SJCRH30 (cell line): ENCODE results near the gene NPM1. TPM values are rescaled to one million over a fixed set of nuclear protein-coding genes. Genes with fewer than 3 reads are reported as not detected.

Experiments used
- DNase-seq, 2 experiments: peaks; one replicate each; pipeline ENCODE4 v3.0.0-alpha.2; 2015 to 2020
- H3K27ac ChIP-seq: fragments of 250-450 bp; sonication (Bioruptor Pico); 2 replicates; pipeline ENCODE4 v1.5.1; 2020; ENCODE audit warnings: mild to moderate bottlenecking, moderate library complexity
- H3K27me3 ChIP-seq: fragments of 250-450 bp; sonication (Bioruptor Pico); 2 replicates; pipeline ENCODE4 v1.5.1; 2020; ENCODE audit warnings: mild to moderate bottlenecking, moderate library complexity
- H3K36me3 ChIP-seq: fragments of 250-450 bp; sonication (Bioruptor Pico); 2 replicates; pipeline ENCODE4 v1.5.1; 2020; ENCODE audit warnings: mild to moderate bottlenecking, moderate library complexity
- H3K4me1 ChIP-seq: fragments of 250-450 bp; sonication (Bioruptor Pico); 2 replicates; pipeline ENCODE4 v1.5.1; 2020; ENCODE audit warnings: mild to moderate bottlenecking, moderate library complexity
- H3K4me3 ChIP-seq: fragments of 250-450 bp; sonication (Bioruptor Pico); 2 replicates; pipeline ENCODE4 v1.5.1; 2020; ENCODE audit warnings: mild to moderate bottlenecking, moderate library complexity
- H3K9me3 ChIP-seq: fragments of 250-450 bp; sonication (Bioruptor Pico); replicated peaks from 2 replicates; pipeline ENCODE4 v1.5.1; 2020; ENCODE audit warnings: mild to moderate bottlenecking, moderate library complexity
- total RNA-seq: library from RNA; depleted of rRNA; stranded (reverse); fragments of >200 nt; shearing (Covaris generic); gene quantifications from 2 replicates; pipeline ENCODE4 v1.2.3, GENCODE V29; 2014

Gene NPM1
- total RNA-seq, 1 experiment from 2014 or later = 3,269 TPM

DNA sequence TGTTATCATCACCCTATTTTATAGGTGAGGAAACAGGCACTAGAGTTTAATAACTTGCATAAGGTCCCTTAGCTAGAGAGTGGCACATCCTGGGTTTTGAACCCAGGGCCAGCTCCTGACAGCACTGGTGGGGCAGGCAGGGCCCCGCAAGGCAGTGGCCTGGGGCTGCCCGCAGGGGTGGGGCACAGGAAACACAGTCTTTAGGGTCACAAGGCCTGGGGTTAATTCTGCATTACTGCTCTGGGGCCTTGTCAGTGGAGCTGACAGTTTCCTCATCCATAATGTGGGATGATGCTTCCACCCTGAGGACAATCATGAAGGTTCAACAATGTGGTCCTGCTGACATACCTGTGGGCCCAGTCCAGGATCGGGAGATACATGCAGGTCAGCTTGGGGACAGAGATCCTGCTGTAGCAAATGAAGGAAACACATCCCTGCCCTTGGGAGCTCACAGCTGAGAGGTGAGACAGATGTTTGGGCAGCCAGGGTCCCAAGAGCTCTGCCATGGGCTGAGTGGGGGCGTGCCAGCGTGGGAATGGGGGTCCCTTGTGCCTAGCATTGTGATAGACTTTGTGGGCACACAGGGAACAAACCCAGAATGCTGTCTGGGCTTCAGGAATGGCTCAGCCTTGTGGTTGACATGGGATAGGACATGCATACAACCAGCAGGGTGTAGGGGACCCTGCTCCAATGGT, 46.5 kb downstream of the NPM1 start:
- no peak overlapping the region for H3K27ac ChIP-seq
- no peak for DNase-seq
- no peaks in the 10 kb centered on the region for H3K9me3 ChIP-seq

DNA sequence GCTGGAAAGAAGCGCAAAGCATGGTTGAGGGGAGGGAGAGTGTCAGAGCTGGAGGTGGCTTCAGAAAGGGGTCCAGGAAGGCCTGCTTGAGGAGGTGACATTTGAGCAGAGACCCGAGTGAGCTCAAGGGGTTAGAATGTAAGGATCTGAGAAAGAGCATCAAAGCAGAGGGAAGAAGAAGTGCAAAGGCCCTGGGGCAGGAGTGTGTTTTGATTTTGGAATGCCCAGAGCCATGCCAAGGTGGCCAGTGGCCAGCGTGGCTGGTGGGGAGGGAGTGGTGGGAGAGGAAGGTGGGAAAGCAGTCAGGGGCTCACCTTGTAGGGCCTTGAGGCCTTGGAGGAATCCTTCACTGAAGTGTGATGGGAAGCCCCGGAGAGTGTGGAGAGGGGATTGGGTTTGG, 47.2 kb downstream of the NPM1 start:
- DNase-seq = no peak
- Histone ChIP-seq H3K9me3 (no peaks in the 10 kb centered on the region), H3K27me3 (no peaks in the 10 kb centered on the region), H3K4me1 (peaks cover 8% of the 10 kb centered on the region; the same call in 1 of the 2 replicates), H3K36me3 (no peaks in the 10 kb centered on the region), H3K4me3 (no peak overlapping the region), H3K27ac (no peak overlapping the region)

More for the DNA sequence above, 46.5 kb downstream of the NPM1 start:
- Histone ChIP-seq H3K4me3 (no peak overlapping the region), H3K4me1 (peaks cover 8% of the 10 kb centered on the region; the same call in 1 of the 2 replicates), H3K36me3 (no peaks in the 10 kb centered on the region), H3K27me3 (no peaks in the 10 kb centered on the region)

DNA sequence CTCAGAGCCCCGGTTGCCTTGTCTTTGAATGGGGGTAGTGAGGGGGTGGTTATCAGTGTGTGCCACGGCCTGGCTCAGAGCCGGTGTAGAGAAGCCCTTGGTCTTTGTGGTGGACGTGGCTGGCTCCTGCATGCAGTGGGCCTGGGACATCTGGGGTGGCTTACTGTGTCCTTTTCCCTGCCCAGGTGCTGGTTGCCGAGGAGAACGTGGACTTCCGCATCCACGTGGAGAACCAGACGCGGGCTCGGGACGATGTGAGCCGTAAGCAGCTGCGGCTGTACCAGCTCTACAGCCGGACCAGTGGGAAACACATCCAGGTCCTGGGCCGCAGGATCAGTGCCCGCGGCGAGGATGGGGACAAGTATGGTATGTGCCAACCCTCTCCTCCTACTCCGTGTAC, 48.3 kb downstream of the NPM1 start:
- H3K36me3 ChIP-seq = no peaks in the 10 kb centered on the region
- no peaks in the 10 kb centered on the region for H3K9me3 ChIP-seq
- H3K4me3 ChIP-seq = no peak overlapping the region
- H3K27ac ChIP-seq = no peak overlapping the region
- DNase-seq = no peak
- H3K4me1 ChIP-seq = peaks cover 8% of the 10 kb centered on the region; the same call in 1 of the 2 replicates
- no peaks in the 10 kb centered on the region for H3K27me3 ChIP-seq

DNA sequence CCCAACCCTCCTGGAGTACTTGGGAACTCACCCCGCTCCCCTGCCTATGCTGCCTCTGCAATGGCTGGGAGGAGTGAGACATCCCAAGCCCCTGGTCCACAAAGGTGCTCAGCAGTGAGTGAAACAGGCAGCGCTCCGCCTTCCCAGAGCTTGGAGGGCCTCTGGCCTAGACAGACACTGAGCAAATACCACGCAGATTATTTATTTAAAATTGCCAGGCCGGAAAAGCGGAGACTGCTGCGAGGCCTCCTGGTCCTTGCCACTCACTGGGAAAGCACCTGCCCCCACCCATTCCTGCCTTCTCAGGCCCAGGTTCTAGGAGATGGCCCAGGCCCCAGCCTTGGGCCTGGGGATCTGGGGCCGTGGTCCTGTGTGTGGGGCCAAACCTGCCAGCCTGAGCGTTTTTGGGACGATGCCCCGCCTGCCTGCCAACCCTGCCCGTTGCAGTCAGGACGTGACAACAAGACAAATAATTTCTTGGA, 49.2 kb downstream of the NPM1 start:
- H3K36me3 ChIP-seq = no peaks in the 10 kb centered on the region
- H3K4me1 ChIP-seq = peaks cover 8% of the 10 kb centered on the region; the same call in 1 of the 2 replicates
- H3K27ac ChIP-seq = peak overlapping the region; percentile 76
- peak in 1 of 2 experiments; percentile 40 for DNase-seq
- H3K27me3 ChIP-seq = no peaks in the 10 kb centered on the region
- H3K4me3 ChIP-seq = peak overlapping the region; percentile 25
- no peaks in the 10 kb centered on the region for H3K9me3 ChIP-seq

DNA sequence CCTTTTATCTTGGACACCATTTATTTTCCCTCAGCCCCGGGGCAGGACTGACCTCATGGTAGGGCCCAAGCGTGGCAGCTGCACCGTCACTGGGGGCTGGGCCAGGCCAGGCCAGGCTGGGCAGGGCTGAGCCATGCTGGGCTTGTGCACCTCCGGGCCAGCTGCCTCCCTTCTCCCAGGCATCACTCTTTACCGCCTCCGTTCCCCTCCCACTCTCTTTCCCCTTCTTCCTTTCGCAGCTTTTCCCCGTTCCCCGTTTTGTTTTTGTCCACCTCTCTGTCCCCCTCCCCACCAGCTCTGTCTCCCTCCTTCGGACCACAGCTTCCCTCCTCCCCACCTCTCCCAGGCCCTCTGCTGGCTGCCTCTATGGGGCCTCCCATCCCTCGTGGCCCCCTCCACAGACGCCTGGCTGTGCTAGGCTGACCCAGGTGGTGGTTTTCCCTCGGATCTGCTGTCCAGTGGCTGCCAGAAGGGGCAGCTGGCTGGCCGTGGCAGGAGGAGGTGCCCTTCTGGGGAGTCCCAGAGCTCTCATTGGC, 49.7 kb downstream of the NPM1 start:
- Histone ChIP-seq H3K36me3 (no peaks in the 10 kb centered on the region), H3K27me3 (no peaks in the 10 kb centered on the region), H3K4me3 (peak overlapping the region; percentile 25), H3K9me3 (no peaks in the 10 kb centered on the region), H3K27ac (peak overlapping the region; percentile 76), H3K4me1 (peaks cover 8% of the 10 kb centered on the region; the same call in 1 of the 2 replicates)
- peak; percentile 84 to 85 for DNase-seq

DNA sequence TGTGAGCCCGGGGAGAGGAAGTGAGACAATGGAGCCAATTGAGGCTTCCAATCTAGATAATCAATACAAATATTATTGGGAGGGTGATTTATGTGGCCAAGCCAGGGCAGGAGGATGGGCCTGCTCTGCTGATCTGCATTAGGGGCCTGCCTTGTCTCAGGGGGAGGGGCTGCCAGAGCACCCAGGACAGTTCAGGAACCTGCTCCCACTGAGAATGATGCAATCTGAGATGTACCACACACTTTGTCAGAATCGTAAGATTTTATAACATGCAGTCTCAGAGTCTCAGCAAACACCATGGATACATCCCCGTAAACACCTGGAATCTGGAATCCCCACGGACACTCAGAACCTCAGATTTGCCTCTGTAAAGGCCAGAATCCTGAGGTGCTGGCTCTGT, 51.1 kb downstream of the NPM1 start:
- Histone ChIP-seq H3K36me3 (no peaks in the 10 kb centered on the region), H3K9me3 (no peaks in the 10 kb centered on the region)

DNA sequence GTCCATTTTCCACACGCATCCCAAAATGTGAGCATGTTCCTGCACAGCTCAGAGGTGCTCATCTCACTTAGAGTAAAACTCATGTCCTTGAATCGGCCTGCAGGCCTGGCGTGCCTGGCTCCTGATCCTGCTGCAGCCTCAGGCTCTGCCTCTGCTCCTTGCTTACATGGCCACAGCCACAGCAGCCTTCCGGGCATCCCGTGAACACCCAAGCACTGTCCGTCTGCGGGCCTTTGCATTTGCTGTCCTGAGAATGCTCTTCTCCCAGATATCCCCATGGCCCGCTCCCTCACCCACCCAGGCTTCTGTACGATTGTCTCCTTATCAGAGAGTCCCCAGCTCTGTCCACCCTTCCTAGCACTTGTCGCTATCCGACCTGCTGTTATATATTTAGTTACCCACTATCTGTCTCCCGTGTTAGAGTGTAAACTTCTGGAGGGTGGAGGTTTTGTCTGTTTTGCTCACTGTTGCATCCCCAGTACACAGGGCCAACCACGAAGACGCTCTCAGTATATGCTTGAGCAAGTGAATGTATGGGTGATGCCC, 53.7 kb downstream of the NPM1 start:
- H3K4me1 ChIP-seq = peaks cover 8% of the 10 kb centered on the region; the same call in 1 of the 2 replicates
- H3K9me3 ChIP-seq = no peaks in the 10 kb centered on the region
- no peaks in the 10 kb centered on the region for H3K36me3 ChIP-seq
- DNase-seq = no peak
- H3K27ac ChIP-seq = no peak overlapping the region
- no peaks in the 10 kb centered on the region for H3K27me3 ChIP-seq
- H3K4me3 ChIP-seq = no peak overlapping the region

More for the DNA sequence above, 51.1 kb downstream of the NPM1 start:
- Histone ChIP-seq H3K27ac (no peak overlapping the region), H3K4me3 (no peak overlapping the region), H3K27me3 (no peaks in the 10 kb centered on the region), H3K4me1 (peaks cover 8% of the 10 kb centered on the region; the same call in 1 of the 2 replicates)
- DNase-seq = no peak

DNA sequence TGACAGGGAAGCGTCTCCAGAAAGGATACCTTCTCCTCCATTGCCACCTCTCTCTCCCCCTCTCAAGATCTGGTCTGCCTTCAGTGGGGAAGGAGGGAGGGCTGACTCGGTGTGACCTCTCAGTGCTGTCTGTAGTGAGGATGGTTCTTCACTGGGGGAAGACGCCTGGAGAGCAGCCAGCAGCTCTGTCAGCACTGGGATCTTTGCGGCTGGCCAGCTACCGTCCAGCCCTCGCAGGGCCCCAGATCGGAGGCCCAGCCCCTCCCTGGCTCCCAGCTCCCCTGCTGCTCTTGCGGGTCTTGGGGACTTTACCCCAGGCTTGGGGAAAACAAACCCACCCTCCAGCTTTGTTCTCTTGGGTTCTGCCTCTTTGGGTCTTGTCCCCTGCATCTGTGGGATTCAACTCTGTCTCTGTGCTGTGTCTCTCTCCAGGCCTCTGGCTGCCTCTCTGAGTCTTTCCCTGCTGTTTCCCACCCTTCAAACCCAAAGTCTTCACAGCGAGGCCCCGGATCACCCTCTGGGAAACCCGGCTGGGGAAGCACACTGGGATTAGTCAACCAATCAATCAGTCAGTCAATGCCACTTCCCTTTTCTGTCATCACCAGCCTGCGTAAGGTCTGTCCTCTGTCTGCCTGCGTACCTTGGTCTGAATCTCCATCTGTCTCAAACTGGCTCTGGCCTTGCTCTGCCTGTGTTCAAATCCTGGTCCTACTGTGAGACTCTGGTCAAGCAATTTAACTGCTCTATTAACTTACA, 54.8 kb downstream of the NPM1 start:
- Histone ChIP-seq H3K9me3 (no peaks in the 10 kb centered on the region), H3K4me3 (no peak overlapping the region), H3K27ac (no peak overlapping the region), H3K27me3 (no peaks in the 10 kb centered on the region), H3K4me1 (no peaks in the 10 kb centered on the region), H3K36me3 (no peaks in the 10 kb centered on the region)
- no peak for DNase-seq

DNA sequence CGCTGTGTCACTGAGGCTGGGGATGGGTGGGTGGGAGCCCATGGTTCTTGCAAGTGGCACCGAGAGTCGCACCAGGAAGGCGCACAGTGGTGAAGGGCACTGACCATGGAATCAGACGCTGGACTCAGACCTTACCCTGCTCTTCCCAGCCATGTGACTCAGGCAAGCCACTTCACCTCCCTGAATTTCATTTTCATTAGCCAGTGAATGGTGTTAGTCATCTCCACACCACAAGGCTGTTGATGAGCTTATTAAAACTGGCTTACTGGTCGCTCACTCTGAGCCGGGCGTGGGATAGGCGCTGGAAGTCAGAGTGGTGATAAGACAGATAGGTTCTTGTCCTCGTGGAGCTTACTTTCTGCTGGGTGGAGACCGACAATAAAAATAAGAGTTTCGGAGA, 56.9 kb downstream of the NPM1 start:
- no peaks in the 10 kb centered on the region for H3K9me3 ChIP-seq
- no peak overlapping the region for H3K4me3 ChIP-seq
- H3K27me3 ChIP-seq = no peaks in the 10 kb centered on the region
- H3K36me3 ChIP-seq = no peaks in the 10 kb centered on the region
- H3K27ac ChIP-seq = no peak overlapping the region
- no peak for DNase-seq
- H3K4me1 ChIP-seq = no peaks in the 10 kb centered on the region

DNA sequence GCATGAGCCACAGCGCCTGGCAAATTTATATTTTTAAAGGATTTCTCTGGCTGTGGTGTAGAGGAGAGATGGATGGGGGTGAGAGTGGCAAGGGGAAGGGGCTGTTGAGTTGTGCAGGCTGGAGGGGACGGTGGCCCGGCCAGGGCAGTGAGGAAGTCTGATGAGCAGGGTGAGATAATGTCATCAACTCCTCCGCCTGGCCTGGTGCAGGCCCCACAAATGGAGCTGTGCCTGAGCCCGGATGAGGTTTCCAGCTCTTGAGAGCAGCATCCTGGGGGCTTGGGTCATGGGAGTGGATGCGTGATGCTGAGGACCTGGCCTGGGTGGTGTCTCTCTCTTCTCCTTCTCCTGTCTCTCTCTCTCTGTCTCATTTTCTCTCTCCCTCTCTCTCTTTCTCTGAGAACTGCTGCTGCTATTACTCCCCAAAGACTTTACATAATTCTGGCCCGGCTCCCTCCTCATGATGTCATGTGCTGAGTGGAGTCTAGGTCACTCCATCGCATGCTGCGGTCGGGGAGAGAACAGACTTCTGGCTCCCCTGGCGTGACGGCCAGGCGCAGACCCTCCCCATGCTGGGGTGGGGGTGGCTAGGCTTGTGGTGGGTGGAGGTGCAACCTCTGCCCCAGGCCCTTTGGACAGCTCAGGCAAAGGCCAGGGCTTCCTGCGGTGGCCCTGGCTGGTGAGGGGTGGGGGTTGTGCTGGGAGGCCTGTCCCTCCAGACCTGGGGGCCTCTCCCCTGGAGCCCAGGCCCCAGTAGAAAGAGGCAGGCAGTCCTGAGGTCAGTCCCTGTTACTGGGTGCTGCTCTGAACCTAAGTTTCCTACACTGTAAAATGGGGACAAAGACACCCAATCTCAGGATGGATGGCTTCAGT, 58.2 kb downstream of the NPM1 start:
- H3K27ac ChIP-seq = no peak overlapping the region

DNA sequence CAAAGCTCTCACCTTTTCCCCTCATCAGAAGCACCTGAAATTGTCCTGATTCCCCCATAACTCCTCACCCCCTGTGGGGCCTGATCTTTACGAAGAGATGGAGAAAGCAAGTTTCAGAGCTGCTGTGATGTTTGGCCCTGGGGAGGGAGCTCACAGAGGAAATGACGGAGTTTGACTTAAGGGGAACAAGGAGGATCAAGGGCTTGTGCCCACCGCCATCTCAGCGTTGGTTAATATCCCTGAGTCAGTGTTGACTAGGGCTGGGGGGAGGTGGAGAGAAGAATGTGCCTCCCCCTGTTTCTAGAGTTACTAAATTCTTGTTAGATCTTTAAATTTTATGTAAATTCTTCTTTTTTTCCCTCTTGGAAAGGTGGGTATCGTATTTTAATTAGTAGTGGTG, 59.6 kb downstream of the NPM1 start:
- DNase-seq = no peak
- H3K4me3 ChIP-seq = no peak overlapping the region
- no peaks in the 10 kb centered on the region for H3K27me3 ChIP-seq
- H3K9me3 ChIP-seq = no peaks in the 10 kb centered on the region
- no peaks in the 10 kb centered on the region for H3K4me1 ChIP-seq
- no peaks in the 10 kb centered on the region for H3K36me3 ChIP-seq
- no peak overlapping the region for H3K27ac ChIP-seq

More for the DNA sequence above, 58.2 kb downstream of the NPM1 start:
- Histone ChIP-seq H3K9me3 (no peaks in the 10 kb centered on the region), H3K4me1 (no peaks in the 10 kb centered on the region), H3K36me3 (no peaks in the 10 kb centered on the region), H3K27me3 (no peaks in the 10 kb centered on the region), H3K4me3 (no peak overlapping the region)
- DNase-seq = no peak

DNA sequence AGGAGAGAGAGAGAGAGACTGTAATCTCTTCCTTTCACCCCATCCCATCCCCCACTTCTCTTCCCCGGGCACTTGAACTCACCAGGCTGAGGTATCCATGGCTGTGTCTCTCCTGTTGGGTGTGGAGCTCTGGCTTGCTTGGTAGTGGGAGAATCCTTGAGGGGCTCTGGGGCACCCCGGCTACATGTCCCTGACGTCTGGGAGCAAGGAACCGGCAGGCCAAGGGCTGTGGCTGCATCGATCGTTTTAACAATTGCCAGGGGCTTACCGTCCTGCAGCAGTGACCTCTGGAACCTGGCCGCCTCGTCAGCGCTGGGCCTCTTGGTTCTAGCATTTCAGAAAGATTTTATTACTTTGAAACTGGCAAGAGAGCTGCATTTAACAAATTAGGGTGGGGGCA, 61.8 kb downstream of the NPM1 start:
- no peak for DNase-seq
- no peaks in the 10 kb centered on the region for H3K9me3 ChIP-seq
- no peaks in the 10 kb centered on the region for H3K27me3 ChIP-seq
- no peaks in the 10 kb centered on the region for H3K4me1 ChIP-seq
- no peaks in the 10 kb centered on the region for H3K36me3 ChIP-seq
- no peak overlapping the region for H3K4me3 ChIP-seq
- no peak overlapping the region for H3K27ac ChIP-seq

DNA sequence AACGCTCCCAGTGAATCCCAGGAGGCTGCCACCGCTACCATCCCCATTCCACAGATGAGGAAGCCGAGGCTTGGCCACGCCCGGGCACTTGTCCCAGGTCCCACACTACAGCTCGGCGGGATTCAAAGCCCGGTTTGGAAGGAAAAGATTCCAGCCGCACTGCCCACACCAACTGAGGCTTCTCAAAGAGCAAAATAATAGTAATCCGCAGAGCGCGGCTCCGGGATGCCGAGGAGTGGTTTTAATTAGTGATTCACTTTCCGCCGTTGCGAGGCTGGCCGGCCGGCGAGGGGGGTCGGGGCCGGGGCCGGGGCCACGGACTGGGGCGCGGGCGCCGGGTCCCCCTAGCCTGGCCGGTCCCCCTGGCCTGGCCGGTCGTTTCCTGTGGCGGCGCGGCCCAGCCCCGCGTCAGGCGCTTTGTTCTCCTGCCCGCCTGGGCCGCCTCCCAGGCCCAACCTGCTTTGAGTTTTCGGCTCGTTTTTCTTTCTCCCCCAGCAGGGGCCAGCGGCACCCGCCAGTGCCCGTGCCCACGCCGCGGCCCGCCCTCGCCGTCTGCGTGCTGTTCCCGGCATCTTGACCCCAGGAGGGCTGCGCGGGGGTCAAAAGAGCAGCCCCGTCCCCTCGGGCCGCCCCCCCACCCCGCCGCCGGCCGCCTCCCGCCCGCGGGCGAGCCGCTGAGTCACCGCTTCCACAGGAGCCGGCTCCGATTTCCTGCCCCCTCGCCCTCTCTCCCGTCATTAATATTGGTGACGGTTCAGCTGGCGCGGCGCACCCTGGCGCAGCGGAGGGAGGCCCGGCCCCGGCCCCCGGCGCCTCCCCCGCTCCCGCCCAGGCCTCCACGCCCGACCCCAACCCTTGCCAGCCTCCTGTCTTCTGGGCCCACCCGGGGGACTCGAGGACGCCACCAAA, 63.0 kb downstream of the NPM1 start:
- Histone ChIP-seq H3K27ac (no peak overlapping the region), H3K27me3 (no peaks in the 10 kb centered on the region)
- DNase-seq = no peak

More for the DNA sequence above, 63.0 kb downstream of the NPM1 start:
- Histone ChIP-seq H3K4me1 (no peaks in the 10 kb centered on the region), H3K4me3 (no peak overlapping the region), H3K9me3 (no peaks in the 10 kb centered on the region), H3K36me3 (no peaks in the 10 kb centered on the region)
